Omental fat pad (tissue), 4 donors: ENCODE measurements around the gene TECTA. TPM values are rescaled to one million over a fixed set of nuclear protein-coding genes. Genes with fewer than 3 reads are reported as not detected.
A peak's percentile ranks its signal among the peaks of the same experiment; 100 is the strongest.
"Not testable (repeated sequence)": the region's sequence is repeated elsewhere in the genome, so short reads cannot be mapped to it uniquely, and the experiment has no call there.

ENCODE experiments used
- ATAC-seq: fragments of 150-250 bp; one replicate; pipeline ENCODE4 v1.9.1; 2016; ENCODE audit warnings: mild to moderate bottlenecking, moderate library complexity; ENCODE audit not compliant: low FRiP score
- DNase-seq: peaks from one replicate; pipeline ENCODE4 v3.0.0-alpha.2; 2019; ENCODE audit warnings: low spot score
- CTCF ChIP-seq, 3 donors: fragments of 450-650 bp; IDR thresholded peaks; one replicate each; pipeline ENCODE4 v1.5.1; 2016 to 2017; ENCODE audit warnings: antibody characterized with exemption in 3 of 3, mild to moderate bottlenecking in 3 of 3, moderate library complexity in 2 of 3
- total RNA-seq, 4 donors: library from RNA; depleted of rRNA; stranded (reverse); fragments of >200 nt; gene quantifications; one replicate each; pipeline ENCODE4 v1.1.0, GENCODE V29; 2016

TECTA gene
- total RNA-seq, 4 donors from 2014 or later = 0.48 to 1.5 (median 1.0) TPM

- ATAC-seq = no peak
- TF ChIP-seq CTCF (IDR thresholded peaks at IDR 0.05) = no peak
These were observed 10.1 kb downstream of the TECTA start for GRCh38 chr11:121110871-121111724.

DNA sequence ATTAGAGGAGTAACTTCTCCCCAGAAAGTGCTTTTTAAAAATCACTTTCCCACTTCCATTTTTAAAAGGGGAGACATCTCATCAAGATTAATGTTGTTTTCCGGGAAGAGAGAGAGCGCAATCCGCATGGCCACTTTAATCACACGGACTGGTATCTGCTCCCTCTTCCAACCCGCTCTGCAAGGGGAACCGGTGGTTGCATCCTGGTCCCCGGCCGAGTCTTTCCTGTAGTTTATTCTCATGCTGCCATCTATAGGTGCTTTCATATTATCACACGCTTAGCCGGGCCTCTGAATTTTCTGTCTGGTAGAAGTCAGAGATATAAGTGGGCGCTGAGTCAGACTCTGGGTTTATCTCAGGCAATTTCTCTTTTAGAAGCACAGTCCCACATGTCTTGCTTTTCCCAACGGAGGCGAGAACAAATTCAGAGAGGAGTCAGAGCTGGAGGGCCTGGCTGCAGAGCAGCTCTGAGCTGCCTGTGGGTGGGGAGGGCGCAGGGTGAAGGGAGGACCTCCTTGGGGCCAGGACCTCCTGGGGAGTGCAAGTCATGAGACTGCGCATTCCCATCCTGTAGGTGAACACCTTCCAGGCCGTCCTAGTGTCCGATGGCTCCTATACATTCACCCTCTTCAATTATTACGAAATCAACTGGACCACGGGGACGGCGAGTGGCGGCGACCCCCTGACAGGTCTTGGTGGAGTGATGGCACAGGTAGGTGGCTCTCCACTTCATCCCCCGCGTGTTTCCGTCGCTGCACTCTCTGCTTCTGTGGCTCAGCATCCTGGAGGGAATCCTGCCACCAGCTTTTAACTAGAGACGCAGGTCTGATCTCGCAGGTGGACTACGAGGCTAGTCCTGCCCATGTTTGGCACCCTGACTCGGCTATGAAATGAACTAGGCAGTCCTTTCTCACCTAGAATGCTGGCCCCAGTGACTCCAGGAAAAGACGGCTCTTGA lies 11.7 kb downstream of the TECTA start:
- DNase-seq (no peak), ATAC-seq (peak; percentile 77)
- TF ChIP-seq CTCF (IDR thresholded peaks at IDR 0.05) = peak in 1 of 3 donors; percentile 4

More at GRCh38 chr11:121110871-121111724, 10.1 kb downstream of the TECTA start:
- no peak for DNase-seq

DNA sequence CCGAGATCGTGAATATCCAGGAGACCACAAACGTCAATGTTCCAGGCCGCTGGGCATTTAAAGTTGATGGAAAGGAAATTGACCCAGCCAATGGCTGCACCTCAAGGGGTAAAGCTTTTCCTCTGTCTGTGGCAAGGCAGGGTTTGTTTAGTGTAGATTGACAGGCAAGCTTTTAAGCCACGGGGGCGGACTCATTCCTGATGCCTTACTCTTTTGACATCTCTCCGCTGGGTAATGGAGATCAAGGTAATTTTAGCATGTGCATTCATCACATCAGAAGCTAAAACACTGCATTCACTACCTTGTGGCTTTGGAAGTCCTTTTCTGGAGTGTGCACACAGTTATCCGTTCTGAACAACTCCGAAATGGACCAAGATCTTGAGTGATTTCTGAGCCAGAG lies 12.6 kb downstream of the TECTA start:
- ATAC-seq = no peak
- DNase-seq = no peak
- no peak for TF ChIP-seq CTCF (IDR thresholded peaks at IDR 0.05)

- ATAC-seq, DNase-seq: not testable (repeated sequence)
These were observed 14.0 kb downstream of the TECTA start for GRCh38 chr11:121115024-121115423.

GRCh38 chr11:121117788-121118187 lies 16.7 kb downstream of the TECTA start:
- ATAC-seq (no peak), DNase-seq (no peak)
- TF ChIP-seq CTCF (IDR thresholded peaks at IDR 0.05) = no peak

DNA sequence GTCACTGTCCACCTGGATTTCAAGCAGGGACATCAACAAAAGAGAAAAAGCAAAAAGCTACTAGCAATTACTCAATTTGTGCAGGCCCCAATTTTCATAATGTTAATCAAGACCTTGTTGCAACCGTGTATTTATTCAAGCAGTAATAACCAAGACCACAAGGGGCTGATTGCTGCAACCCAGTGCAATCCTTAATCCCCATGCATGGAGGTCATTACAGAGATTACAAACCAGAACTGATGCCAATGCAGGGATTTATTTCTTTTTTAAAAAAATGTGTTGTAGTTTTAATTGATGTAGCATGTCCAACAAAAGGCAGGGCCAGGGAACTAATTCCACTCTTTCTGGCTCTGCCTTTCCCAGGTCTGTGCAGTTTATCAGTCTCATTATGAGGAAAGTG lies 18.4 kb downstream of the TECTA start:
- no peak for ATAC-seq
- no peak for TF ChIP-seq CTCF (IDR thresholded peaks at IDR 0.05)
- no peak for DNase-seq

DNA sequence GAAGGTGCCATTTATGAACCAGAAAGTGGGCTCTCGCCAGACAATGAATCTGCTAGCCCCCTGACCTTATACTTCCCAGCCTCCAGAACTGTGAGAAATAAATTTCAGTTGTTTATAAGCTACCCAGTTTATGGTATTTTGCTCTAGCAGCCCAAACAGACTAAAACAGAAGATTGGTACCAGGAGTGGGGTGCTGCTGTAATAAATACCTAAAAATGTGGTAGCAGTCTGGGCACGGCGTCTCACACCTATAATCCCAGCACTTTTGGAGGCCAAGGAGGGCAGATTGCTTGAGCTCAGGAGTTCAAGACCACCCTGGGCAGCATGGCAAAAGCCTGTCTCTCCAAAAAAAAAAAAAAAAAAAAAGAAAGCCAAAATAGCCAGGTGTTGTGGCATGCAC lies 21.3 kb downstream of the TECTA start:
- no peak for TF ChIP-seq CTCF (IDR thresholded peaks at IDR 0.05)
- ATAC-seq (no peak), DNase-seq (no peak)
